Stimulated activated CD4-positive, alpha-beta T cell treated with anti-CD3 and anti-CD28 coated beads, TNF-alpha, amount 100 ng/mL, for 1 hour (primary cell): ENCODE results near the gene SMAD3.

Experiments used
- DNase-seq, 3 donors: peaks; one replicate each; pipeline ENCODE4 v3.0.0-alpha.2; 2020; ENCODE audit warnings: low read depth in 3 of 3, low spot score in 1 of 3

SMAD3 gene

DNA sequence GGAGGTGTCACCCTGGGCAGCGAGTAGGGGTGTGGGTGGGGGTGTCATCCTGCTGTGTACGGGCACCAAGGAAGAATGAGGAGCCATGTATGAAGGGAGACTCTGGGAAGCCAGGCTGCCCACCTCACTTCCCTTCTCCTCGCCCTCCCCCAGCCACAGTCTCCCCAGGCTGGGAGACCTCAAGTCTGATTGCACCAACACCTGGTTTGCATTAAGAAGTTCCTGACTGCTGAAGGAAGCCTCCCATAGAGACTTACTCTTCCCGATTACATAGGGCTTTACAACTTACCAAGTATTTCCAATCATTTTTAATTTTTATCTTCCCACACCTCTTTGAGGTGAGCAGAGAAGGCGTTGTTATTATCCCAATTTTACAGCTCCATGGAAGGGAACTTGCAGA is 29.5 kb upstream of the SMAD3 start:
- no peak for DNase-seq

DNA sequence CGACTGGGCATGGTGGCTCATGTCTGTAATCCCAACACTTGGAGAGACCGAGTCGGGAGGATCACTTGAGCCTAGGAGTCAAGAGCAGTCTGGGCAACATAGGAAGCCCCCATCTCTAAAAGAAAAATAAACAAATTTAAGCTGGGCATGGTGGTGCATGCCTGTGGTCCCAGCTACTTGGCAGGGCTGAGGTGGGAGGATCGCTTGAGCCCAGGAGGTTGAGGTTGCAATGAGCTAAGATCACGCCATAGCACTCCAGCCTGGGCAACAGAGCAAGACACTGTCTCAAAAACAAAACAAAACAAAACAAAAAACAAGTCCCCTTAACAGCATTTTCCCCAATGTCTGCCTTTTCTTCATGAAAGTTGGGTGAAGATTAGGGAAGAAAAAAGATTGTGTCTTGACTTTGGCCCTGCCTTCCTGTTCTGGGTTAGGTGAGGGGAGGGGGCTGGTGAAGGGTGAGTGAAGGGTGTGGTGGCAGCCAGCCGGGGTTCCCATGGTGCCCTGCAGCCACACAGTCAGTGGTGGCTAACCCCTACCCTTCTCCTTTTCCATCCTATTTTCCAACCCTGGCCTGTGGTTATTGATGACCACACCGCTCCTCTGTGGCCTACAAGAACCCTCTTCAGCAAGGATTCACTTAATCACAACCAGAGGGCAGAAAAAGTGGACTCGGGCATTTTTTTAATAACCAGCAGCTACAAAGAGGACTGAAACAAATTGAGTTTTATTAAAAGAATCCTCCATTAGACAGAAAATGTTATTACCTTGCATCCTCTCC is 28.4 kb upstream of the SMAD3 start:
- no peak for DNase-seq

DNA sequence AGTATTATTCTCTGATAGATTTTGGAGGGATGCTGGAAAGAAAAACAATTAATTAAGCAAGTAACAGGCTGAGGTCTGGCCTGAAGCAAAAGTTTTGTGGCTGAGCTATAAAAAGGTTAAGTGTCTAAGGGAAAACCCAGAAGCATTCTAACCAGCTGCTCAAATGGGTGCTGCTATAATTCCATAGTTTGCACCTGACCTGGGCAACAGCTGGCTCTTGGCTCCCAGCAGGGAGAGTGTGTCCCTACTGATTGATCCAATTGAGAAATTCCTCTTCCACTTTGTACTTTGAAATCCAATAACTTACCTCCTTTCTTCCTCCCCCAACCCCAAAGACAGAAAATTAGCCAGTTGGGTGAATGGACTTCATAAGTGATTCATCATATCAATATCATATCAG is 27.7 kb upstream of the SMAD3 start:
- DNase-seq, result no peak

DNA sequence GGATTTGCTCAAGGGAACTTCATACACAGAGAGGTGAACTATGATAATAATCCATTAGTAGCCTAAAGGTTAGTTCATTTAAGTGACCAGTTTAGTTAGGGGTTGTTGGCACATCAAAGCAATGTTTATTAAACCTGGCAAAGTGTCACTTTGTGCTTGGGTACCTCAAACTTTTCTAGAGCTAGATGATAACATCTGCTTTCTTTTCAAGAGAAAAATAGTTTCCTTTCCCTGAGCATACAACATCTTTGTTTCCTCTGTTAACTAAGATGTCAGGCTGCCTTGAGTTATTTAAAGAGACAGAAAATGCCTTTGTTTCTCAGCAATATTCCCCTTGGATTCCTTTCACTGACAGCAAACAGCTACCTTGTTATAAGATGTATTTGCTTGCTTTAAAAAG is 26.7 kb upstream of the SMAD3 start:
- DNase-seq, result no peak

GRCh38 chr15:67039384-67040075 is 25.9 kb upstream of the SMAD3 start:
- DNase-seq, result no peak

GRCh38 chr15:67040277-67040676 is 25.1 kb upstream of the SMAD3 start:
- no peak for DNase-seq

- no peak for DNase-seq
Measured at GRCh38 chr15:67042551-67043142, 22.8 kb upstream of the SMAD3 start.

DNA sequence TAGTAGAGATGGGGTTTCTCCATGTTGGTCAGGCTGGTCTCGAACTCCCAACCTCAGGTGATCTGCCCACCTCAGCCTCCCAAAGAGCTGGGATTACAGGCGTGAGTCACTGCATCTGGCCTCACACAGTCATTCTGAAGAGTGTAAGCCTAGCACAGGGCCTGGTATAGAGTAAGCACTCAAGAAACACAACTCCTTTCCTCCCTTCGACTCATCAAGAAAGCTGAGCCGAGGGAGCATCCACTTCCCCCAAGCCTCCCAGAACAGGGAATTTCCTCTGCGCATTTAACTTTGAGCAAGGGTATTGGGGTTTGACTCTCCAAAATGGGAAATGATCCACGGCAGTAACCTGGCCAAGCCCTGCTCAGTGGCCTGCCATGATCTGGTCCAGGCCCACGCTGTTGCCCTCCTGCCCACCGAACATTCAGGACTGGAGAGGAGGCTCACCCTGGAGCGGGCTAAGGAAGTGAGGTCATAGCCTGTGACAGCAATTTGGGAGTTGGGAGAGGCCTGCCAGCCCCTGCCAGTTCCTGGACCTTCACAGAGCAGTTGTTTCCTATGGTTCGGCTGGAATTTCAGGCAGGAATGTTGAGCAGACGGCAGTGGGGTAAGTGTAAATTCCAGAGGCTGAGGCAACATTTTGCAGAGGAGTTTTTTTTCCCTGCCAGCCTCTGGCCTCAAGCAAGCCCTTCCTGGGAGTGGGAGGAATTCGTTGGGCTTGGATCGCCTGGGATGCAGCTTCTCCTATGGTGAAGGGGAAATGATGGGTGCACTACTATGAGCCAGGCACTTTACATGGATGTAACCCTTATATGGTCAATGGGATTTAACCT is 21.2 kb upstream of the SMAD3 start:
- no peak for DNase-seq

DNA sequence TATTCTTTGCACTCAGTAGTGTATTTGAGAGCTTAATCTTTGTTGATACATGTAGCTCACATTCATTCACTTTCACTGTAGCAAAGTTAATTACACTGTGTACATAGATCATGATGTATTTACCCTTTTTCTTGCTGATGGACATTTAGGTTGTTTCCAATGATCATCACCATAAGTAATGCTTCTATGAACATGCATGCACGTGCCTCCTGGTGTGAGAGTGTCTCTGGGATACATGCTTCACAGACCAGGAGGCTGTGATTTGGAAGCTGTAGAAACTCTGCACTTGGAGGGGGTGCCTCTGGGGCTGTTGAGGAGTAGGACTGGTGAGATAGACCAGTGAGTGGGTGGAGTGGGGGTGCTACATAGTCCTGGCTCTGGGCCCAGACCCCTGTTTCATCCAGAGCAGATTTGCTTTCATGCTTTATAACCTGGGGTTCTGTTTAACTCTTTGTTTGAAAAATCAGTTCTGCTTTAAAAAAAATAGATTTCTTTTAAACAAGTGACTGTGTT is 18.2 kb upstream of the SMAD3 start:
- DNase-seq, result no peak

DNA sequence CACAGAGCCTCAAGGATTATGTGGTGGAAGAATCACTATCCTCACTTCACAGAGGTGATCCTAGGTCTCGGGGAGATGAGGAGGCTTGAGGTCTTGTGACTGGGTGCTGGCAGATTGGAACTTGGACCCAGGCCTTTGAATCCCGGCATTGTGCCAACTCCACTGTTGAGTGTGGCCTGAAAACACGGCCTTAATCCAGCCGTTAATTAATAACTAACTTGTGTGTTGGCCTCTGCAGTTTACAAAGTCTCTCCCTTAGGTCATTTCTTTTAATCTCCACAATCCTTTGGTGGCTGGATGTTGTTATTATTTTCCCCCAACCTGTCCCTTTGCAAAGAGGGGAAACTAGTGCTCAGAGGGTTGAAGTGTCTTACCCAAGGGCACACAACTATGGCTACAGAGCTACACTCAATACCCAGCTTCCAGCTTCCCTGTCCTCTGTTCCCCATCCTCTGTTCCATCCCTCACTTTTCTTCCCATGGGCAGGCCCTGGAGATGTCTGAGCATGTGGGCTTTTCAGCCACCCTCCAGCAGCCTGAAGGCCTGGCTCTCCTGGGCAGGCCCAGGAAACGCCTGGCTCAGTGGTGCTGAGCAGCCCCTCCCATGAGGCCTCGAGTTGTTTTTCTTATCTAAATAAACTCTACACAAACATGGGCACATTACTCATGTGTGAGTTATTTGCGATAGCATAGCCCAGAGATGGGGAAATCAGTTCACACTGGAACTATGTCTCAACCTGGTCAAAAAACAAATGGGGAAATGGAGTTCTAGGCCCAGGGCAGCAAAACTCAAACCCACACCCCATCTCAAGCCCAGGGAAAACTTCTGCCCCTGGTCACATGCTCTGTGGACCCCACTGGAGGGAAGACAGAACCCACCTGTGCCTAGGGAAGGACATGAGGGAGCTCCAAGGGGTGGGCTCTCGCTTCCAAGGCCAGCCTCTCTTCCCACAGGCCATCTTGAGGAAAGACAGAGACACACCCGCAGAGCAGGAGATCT is 16.8 kb upstream of the SMAD3 start:
- DNase-seq, result no peak

GRCh38 chr15:67049351-67050044 is 15.9 kb upstream of the SMAD3 start:
- DNase-seq, result no peak

DNA sequence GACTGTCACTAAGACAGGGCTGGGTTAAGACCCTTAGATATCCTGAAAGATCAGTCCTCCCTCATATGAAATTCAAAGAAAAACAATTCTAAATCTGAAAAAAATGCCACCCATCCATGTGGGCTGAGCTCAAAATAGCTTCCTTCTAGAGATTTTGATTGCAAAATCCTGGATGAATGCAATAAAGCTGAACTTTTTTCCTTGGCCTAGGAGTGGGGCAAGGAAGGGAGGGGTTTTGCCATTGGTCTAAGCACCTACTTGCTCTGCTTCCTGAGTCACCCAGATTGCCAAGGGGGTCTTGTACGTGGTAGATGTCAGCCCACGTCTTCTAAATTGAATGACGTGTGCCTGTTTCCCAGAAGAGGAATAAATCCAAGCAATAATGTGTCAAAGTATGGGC is 15.3 kb upstream of the SMAD3 start:
- no peak for DNase-seq

- no peak for DNase-seq
Measured at GRCh38 chr15:67050522-67051087, 14.8 kb upstream of the SMAD3 start.

GRCh38 chr15:67051088-67052045 is 14.0 kb upstream of the SMAD3 start:
- DNase-seq, result no peak

DNA sequence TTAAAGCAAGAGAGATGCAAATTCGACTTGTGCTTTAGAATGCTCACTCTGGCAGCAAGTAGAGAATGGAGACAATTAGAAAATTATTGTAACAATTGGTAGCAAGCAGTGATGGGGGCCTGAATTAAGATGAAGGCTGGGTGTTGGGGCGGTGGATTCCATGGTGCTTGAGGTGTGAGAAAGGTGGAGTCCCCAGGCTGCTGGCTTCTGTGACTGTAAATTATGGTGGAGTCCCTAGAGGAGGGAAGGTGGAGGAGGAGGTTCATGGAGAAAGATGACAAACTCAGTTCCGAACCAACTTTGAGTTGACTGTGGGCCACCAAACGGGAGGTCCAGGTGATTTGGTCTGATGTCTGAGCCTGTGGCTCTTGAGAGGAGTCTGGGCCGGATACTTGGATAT is 10.7 kb upstream of the SMAD3 start:
- DNase-seq, result no peak

DNA sequence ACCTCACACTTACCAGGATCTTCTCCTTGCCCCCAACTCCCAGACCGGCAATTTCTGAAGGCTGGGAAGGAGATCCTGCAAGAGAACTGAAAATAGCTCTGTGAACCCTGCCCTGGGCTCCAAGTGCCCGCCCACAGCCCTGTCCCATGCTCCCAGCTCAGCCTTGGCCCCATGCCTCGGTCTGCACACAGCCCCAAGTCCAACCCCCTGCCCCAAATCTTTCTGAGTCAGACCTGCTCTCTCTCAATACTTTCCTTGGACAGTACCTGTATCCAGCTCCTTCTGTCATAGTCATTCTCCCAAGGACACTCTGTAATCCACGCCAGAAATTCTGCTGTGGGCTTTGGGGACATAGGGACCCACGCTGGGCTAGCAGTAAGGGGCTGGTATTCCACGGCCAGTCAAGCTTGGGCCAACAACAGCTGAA is 6.3 kb upstream of the SMAD3 start:
- no peak for DNase-seq

GRCh38 chr15:67061811-67062368 is 3.5 kb upstream of the SMAD3 start:
- DNase-seq, result no peak
